ENCODE data around the gene LRIG2. TPM values are rescaled to one million over a fixed set of nuclear protein-coding genes. Genes with fewer than 3 reads are reported as not detected.

LRIG2 gene
- total and polyA plus RNA-seq, 9 of the 15 experiments (the other 6 are each of a cell fraction or from before 2014, with no cell fraction given): 1.8 to 28.1 (median 11.5) TPM

DNA sequence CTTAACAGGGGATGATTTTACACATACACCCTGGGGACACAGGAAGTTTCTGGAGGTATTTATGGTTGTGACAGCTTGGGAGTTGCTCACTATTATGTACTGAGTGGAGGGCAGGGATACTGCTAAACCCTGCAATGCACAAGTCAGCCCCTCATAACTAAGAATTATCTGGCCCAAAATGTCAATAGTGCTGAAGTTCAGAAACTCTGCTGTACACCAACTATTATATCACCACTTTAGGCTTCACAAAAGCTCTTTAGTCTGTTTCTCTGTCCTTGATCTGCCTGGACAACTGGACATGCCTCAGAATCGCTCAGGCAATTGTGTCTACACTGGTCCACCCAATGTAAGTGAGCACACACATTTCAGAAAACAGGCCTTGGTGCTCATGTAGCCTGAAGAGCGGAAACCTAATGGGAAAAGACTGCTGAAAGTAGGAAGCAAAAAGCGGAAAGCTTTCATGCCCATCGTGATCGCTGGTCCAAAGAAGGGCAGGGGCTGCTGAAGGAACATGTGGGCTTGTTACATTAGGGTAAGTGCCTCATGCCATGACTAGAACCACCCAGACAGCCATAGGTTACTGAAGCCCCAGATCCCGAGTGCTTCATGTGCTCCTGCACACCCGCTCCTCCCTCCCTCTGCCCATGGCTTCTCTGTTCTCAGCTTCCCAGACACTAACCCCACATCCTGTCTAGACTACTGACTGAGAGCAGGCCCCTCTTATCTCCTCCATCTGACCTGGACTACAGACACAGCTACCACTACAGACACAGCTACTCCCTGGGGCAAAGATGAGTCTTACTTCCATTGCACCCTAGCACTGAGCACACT is 73.5 kb downstream of the LRIG2 start (continued):
- no peak for TF ChIP-seq OTX1 (CRISPR knock-in tag; IDR thresholded peaks at IDR 0.05)
- TF ChIP-seq, protein P1, sequence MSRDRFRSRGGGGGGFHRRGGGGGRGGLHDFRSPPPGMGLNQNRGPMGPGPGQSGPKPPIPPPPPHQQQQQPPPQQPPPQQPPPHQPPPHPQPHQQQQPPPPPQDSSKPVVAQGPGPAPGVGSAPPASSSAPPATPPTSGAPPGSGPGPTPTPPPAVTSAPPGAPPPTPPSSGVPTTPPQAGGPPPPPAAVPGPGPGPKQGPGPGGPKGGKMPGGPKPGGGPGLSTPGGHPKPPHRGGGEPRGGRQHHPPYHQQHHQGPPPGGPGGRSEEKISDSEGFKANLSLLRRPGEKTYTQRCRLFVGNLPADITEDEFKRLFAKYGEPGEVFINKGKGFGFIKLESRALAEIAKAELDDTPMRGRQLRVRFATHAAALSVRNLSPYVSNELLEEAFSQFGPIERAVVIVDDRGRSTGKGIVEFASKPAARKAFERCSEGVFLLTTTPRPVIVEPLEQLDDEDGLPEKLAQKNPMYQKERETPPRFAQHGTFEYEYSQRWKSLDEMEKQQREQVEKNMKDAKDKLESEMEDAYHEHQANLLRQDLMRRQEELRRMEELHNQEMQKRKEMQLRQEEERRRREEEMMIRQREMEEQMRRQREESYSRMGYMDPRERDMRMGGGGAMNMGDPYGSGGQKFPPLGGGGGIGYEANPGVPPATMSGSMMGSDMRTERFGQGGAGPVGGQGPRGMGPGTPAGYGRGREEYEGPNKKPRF (IDR thresholded peaks at IDR 0.05; ENCODE audit: low read depth, low read length): no peak
- no peak for TF ChIP-seq HOXB6 (CRISPR knock-in tag; IDR thresholded peaks at IDR 0.05; ENCODE audit: borderline replicate concordance)
- TF ChIP-seq BACH1 (tag; IDR thresholded peaks at IDR 0.05): no peak
- TF ChIP-seq KDM5B (IDR thresholded peaks at IDR 0.05; ENCODE audit: insufficient replicate concordance, low read depth, low read length): no peak
- TF ChIP-seq, protein P2, sequence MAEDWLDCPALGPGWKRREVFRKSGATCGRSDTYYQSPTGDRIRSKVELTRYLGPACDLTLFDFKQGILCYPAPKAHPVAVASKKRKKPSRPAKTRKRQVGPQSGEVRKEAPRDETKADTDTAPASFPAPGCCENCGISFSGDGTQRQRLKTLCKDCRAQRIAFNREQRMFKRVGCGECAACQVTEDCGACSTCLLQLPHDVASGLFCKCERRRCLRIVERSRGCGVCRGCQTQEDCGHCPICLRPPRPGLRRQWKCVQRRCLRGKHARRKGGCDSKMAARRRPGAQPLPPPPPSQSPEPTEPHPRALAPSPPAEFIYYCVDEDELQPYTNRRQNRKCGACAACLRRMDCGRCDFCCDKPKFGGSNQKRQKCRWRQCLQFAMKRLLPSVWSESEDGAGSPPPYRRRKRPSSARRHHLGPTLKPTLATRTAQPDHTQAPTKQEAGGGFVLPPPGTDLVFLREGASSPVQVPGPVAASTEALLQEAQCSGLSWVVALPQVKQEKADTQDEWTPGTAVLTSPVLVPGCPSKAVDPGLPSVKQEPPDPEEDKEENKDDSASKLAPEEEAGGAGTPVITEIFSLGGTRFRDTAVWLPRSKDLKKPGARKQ (CRISPR knock-in tag; IDR thresholded peaks at IDR 0.05): no peak
- TF ChIP-seq ZNF778 (CRISPR knock-in tag; IDR thresholded peaks at IDR 0.05): no peak
- no peak for TF ChIP-seq ELF1 (tag; IDR thresholded peaks at IDR 0.05)
- peak; percentile 100 for TF ChIP-seq SMAD4 (CRISPR knock-in tag; conservative IDR thresholded peaks at IDR 0.05)
- TF ChIP-seq NFIC (IDR thresholded peaks at IDR 0.05): no peak
- no peak for TF ChIP-seq ZKSCAN8 (CRISPR knock-in tag; IDR thresholded peaks at IDR 0.05)
- TF ChIP-seq, protein P3, sequence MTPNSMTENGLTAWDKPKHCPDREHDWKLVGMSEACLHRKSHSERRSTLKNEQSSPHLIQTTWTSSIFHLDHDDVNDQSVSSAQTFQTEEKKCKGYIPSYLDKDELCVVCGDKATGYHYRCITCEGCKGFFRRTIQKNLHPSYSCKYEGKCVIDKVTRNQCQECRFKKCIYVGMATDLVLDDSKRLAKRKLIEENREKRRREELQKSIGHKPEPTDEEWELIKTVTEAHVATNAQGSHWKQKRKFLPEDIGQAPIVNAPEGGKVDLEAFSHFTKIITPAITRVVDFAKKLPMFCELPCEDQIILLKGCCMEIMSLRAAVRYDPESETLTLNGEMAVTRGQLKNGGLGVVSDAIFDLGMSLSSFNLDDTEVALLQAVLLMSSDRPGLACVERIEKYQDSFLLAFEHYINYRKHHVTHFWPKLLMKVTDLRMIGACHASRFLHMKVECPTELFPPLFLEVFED (CRISPR knock-in tag; conservative IDR thresholded peaks at IDR 0.05): no peak
- TF ChIP-seq EHMT2 (IDR thresholded peaks at IDR 0.05): no peak
- TF ChIP-seq, protein P4, sequence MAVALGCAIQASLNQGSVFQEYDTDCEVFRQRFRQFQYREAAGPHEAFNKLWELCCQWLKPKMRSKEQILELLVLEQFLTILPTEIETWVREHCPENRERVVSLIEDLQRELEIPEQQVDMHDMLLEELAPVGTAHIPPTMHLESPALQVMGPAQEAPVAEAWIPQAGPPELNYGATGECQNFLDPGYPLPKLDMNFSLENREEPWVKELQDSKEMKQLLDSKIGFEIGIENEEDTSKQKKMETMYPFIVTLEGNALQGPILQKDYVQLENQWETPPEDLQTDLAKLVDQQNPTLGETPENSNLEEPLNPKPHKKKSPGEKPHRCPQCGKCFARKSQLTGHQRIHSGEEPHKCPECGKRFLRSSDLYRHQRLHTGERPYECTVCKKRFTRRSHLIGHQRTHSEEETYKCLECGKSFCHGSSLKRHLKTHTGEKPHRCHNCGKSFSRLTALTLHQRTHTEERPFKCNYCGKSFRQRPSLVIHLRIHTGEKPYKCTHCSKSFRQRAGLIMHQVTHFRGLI (CRISPR knock-in tag; IDR thresholded peaks at IDR 0.05): no peak
- TF ChIP-seq TFAM (CRISPR knock-in tag; conservative IDR thresholded peaks at IDR 0.05): no peak
- TF ChIP-seq RCOR1 (IDR thresholded peaks at IDR 0.05; ENCODE audit: borderline replicate concordance in 1 of 2, low read depth in 2 of 2, low read length in 2 of 2): peak in 1 of 2 experiments; percentile 24; a peak in 1 of 4 replicates
- TF ChIP-seq, protein P5, sequence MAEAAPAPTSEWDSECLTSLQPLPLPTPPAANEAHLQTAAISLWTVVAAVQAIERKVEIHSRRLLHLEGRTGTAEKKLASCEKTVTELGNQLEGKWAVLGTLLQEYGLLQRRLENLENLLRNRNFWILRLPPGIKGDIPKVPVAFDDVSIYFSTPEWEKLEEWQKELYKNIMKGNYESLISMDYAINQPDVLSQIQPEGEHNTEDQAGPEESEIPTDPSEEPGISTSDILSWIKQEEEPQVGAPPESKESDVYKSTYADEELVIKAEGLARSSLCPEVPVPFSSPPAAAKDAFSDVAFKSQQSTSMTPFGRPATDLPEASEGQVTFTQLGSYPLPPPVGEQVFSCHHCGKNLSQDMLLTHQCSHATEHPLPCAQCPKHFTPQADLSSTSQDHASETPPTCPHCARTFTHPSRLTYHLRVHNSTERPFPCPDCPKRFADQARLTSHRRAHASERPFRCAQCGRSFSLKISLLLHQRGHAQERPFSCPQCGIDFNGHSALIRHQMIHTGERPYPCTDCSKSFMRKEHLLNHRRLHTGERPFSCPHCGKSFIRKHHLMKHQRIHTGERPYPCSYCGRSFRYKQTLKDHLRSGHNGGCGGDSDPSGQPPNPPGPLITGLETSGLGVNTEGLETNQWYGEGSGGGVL (CRISPR knock-in tag; IDR thresholded peaks at IDR 0.05): no peak
- TF ChIP-seq TBL1XR1 (IDR thresholded peaks at IDR 0.05; ENCODE audit: low read length in 2 of 2): peak in 1 of 2 experiments; percentile 74; a peak in 1 of 4 replicates
- no peak for TF ChIP-seq ZNF316 (IDR thresholded peaks at IDR 0.05)
